HG02840 (cell line): ENCODE measurements around the gene CLCN6.

Experiments
- ATAC-seq: cut with Tn5 transposase; IDR thresholded peaks from one replicate; pipeline ENCODE4 v1.9.1; 2021; ENCODE audit warnings: mild to moderate bottlenecking, moderate library complexity, moderate number of reproducible peaks; ENCODE audit not compliant: unreplicated experiment, low FRiP score

The CLCN6 gene

DNA sequence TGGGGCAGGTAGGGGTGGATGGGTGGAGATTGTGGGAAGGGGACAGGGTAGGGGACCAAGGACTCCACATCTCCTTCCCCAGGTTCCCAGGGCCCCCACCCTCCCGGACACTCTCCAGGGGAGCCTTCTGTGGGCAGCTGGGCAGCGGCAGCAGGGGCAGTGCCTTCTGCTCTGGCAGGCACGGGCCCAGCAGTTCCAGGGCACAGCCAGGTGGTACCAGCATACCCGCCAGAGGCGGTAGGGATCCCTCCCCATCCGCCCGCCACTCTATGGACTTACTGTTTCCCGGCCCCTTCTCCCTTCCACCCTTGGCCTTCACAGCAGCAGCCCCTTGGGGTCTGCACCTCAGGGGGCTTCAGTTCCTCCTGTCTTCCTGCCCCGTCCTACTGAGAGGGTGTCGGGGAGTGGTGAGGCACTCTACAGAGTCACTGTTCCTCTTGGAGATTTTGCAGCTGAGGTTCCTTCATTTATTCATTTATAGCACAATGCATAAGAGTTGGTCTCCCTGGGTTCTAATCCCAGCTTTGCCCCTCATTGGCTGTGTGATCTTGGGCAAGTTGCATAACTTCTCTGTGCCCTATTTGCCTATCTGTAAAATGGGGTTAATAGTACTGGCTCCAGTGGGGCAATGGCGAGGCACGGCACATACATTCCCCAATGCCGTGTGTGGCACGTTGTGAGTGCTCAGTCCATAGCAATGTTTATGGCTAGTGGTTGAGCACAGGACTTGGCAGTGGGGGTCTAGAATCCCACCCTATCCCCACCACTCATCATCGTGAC, 27.0 kb upstream of the CLCN6 start:
- no peak for ATAC-seq

DNA sequence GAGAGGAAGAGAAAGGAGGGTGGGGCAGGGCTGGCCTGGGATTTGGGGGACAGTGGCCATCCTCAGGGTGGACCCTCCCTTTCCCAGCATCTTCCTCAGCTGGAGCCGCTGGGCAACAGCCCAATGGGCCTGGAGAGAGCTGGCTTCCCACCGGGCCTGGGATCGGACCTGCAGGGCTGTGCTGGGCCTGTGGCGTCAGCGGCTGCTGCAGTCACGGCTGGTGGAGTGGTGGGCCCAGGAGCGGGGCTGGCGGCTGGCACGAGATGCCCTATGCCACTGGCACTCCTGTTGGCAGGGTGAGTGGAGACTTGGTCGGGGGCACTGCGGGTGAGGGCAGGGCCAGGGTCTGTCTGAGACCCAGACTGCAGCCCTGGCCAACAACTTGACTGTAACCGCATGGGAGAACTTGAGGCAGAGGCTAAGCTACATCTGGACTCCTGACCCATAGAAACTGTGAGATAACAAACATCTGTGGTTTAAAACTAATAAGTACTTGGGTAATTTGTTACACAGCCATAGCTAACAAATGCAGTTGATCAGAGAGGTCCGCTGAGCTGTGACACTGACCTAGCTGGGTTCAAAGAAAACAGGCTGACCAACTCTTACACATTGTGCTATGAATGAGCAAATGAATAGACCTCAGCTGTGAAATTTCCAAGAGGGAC, 26.1 kb upstream of the CLCN6 start:
- no peak for ATAC-seq

GRCh38 chr1:11780380-11781147, 25.4 kb upstream of the CLCN6 start:
- ATAC-seq = no peak

GRCh38 chr1:11781297-11781696, 24.7 kb upstream of the CLCN6 start:
- ATAC-seq = no peak

GRCh38 chr1:11782127-11782708, 23.8 kb upstream of the CLCN6 start:
- ATAC-seq = no peak

DNA sequence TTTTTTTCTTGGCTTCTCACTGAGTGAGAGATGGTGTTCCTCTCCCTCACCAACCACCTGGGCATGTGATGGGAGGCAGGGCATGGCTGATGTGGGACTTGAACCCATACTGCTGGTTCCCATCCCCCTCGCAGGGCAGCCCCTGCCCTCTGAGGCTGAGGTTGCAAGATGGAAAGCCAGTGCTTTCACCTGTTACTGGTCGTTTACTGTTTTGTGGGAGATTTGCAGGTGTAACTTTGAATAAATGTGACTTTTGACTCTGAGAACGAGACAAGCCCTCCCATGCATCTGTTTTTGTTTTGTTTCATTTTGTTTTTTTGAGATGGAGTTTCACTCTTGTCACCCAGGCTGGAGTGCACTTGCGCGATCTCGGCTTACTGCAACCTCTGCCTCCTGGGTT, 22.4 kb upstream of the CLCN6 start:
- no peak for ATAC-seq

GRCh38 chr1:11784256-11784992, 21.6 kb upstream of the CLCN6 start:
- ATAC-seq = no peak

DNA sequence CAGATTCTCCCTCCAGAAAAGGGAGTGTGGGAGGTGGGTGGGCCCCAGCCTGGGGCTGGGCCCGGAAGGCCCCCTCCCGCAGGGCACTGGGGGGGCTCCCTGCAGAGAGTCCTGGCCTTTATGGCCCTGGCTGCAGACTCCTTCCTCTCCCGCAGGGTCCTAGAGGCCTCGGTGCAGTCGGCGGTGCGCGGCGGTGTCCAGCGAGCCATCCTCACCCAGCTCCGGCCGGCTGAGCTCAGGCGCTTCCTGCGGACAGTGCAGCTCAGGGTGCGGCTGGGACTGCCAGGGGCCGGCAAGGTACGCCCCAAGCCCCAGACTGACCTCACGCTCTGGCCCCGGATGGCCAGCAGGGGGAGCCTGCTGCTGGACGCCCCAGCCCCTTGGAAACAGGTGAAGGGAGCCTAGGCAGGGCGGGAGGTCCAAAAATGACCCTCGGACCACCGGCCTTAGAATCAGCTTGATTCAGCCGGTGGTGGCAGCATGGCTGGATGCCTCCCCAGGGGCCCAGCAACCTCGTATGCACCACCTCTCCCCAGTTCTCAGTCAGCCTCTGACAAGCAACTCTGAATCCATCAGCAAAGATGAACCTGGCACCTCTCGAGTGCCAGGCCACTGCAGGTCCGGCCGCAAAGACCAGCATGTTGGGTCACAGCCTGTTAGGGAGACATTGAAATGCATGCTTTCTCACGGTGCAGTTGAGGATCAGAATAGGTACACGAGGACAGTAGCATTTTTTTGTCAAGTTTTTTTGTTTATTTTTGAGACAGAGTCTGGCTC, 20.8 kb upstream of the CLCN6 start:
- ATAC-seq = no peak

- ATAC-seq = no peak
Measured at GRCh38 chr1:11786168-11786567, 19.8 kb upstream of the CLCN6 start.

DNA sequence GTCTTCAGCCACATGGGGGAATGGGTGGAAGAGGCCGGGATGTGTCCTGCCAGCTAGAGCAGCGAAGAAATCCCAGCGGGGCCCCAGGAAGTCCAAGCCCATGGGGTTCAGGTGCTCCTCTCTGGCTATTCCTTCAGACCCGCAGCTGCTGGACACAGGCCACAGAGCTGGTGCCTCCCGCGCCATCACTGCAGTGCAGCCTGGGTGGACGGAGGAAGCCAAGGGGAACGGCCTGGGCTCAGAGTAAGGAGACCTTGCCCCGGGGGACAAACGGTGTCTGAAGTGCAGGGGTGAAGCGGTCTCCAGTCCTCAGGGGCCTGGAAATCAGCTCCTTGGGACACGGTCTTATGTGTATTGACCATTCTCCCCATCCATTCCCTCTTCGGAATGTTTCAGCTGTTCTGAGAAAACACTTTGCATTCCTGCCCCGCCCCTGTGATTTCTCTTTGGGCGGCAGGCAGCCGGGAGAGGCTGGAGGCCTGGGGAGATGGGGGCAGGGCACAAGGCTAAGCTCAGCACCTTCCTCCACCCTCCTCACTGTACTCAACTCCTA, 18.7 kb upstream of the CLCN6 start:
- ATAC-seq = no peak

DNA sequence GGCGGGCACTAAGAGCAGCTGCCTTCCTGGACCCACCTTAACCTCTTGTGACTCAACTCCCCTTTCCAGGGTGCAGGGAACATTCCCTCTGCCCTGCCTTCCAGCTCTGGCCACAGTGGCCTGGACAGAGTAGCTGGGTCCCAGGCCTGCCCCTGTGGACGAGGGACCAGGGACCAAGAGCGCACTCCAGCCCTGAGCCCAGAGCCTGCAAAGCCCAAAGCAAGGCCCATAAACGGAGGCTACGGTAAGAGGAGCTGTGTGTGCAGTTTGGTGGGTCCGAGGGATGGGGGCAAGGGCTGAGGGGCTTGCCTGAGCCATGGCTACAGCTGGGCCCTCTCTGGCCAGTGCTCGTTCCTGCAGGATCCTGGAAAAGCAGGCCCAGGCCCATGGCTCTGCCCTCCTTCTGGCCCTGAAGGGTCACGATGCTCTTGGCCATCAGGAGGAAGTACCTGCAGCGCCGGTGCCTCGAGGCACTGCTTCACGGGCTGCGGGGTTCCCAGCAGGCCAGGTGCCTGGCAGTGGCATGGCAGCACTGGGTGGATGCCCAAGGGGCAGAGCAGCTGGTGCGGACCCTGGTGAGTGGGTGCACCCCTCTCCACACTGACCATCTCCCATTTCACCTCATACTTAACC, 18.1 kb upstream of the CLCN6 start:
- no peak for ATAC-seq

- no peak for ATAC-seq
Measured at GRCh38 chr1:11788549-11789053, 17.4 kb upstream of the CLCN6 start.

- no peak for ATAC-seq
Measured at GRCh38 chr1:11789126-11790067, 16.6 kb upstream of the CLCN6 start.

DNA sequence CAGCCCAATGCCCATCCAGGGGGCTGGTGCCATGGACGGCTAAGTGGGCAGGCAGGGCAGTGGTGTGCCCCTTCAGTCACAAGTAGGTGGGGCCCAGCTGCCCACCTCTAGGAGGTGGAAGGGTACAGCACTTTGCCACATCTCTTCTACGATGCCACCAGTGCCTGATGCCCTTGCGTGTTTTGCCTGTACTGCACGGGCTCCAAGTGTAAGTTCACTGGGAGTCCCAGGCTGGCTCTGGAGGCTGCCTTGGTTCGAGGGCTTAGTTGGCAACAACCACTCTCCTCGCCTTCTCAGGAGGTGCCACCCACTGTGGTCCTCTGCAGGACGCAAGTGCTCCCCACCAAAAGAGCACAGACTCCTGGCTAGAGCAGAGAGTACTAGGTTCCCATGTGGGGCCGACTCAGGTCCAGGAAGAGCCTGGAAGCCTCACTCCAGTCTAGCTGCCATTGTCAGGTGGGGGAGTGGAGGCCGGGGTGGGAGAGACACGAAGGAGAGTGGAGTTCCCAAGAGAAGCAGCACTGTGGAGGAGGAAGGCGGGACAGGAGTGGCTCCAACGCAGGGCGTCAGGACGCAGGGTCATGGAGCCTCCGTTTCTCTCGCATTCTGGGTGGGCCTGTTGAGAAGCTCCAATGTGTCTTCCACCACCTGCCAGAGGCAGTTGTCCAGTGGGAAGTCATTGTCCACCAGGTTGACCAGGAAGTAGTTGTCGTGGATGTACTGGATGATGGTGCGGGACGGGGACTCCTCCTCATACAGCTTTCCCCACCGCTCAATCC, 15.7 kb upstream of the CLCN6 start:
- no peak for ATAC-seq

- no peak for ATAC-seq
Measured at GRCh38 chr1:11790880-11791715, 14.9 kb upstream of the CLCN6 start.

DNA sequence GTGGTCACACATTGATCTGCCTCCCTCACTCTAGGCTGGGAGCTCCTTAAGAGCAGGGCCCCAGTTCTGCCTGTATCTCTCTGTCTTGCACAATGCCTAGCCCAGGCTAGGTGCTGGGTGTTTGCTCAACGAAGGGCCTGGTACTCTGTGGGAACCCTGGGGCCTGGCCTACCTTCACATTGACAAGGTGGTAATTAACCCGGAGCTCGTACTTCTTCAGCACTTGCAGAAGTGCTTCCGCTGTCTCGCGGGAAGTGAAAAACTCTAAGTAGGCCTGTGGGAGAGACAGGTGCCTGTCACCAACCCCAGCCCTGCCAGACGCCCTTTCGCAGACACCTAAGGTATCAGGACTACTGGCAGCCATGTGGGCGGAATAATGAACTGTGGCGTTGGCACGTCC, 13.9 kb upstream of the CLCN6 start:
- no peak for ATAC-seq
